GM21825 (cell line): ENCODE results near the gene TIFAB.
A peak's percentile ranks its signal among the peaks of the same experiment; 100 is the strongest.

Experiments
- ATAC-seq: cut with Tn5 transposase; IDR thresholded peaks from one replicate; pipeline ENCODE4 v1.9.1; 2021; ENCODE audit warnings: mild to moderate bottlenecking, moderate library complexity; ENCODE audit not compliant: unreplicated experiment

The TIFAB gene

DNA sequence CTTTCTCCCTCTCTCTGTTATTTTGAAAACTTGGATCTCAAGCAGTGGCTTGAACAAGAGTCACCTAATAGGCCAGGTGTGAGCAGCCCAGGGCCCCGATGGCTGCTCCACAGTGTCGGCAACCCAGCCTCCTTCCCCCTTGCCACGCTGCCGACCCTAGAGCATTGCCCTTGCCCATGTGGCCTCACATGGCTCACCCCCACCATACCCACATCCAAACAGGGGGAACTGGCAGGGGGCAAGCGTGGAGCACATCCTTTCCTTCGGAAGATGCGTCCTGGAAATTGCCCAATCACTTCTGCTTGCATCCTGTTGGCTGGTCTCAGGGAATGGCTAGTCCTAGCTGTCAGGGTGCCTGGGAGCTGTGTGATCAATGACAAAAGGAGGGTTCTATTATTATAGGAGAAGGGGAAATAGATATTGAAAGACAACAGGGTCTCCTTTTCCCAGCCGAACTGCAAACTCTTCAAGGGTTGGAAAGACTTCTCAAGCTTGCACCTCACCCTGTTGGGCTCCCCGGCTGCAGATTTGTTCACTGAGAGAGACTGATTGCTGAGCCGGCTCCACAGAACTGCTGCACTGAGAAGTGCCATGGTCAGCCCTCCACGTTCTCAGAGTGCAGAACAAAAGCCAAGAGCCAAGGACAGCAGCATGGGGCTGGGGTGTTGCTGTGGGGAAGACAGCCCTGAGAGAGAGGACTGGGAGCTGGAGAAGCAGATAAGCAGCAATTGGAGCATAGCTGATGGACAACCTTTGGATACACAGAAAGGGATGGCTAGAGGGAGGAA lies 8.3 kb upstream of the TIFAB start:
- ATAC-seq: no peak

GRCh38 chr5:135458921-135459331 lies 6.8 kb upstream of the TIFAB start:
- ATAC-seq: no peak

DNA sequence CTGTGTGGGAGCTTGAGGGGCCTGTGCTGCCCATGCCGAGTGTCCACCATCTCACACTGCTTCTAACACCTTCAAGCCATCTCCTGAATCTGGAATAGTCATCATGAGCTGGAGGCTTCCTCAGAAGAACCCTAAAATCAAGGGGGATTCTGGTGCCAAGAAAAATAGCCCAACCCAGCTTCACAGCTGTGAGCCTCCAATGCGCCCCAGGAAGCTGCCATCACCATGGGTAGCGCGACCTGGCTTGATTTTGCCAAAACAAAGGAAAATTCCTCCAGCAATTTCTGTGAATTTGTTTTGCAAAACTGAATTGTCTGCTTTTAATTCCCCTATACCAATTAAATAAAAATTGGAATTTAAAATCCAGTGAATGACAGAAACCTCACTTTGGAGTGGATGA lies 6.2 kb upstream of the TIFAB start:
- no peak for ATAC-seq

GRCh38 chr5:135457424-135458071 lies 5.4 kb upstream of the TIFAB start:
- peak; percentile 71 for ATAC-seq

GRCh38 chr5:135456238-135457099 lies 4.3 kb upstream of the TIFAB start:
- ATAC-seq: peak; percentile 54

- ATAC-seq: no peak
Measured at GRCh38 chr5:135455876-135456237, 3.7 kb upstream of the TIFAB start.

- no peak for ATAC-seq
Measured at GRCh38 chr5:135454946-135455345, 2.8 kb upstream of the TIFAB start.

DNA sequence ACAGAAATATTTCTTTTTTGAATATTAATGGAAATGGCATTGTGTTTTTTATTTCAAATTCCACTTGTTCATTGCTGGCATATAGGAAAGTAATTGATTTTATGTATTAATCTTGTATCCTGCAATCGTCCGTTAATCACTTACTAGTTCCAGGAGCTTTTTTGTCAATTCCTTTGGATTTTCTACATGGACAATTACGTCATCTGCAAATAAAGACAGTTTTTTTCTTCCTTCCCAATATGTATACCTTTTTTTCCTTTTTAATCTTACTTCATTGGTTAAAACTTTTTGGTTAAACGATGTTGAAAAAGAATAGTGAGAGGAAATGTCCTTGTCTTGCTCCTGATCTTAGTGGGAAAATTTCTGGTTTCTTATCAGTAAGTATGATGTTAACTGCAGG lies 1.5 kb upstream of the TIFAB start:
- no peak for ATAC-seq

DNA sequence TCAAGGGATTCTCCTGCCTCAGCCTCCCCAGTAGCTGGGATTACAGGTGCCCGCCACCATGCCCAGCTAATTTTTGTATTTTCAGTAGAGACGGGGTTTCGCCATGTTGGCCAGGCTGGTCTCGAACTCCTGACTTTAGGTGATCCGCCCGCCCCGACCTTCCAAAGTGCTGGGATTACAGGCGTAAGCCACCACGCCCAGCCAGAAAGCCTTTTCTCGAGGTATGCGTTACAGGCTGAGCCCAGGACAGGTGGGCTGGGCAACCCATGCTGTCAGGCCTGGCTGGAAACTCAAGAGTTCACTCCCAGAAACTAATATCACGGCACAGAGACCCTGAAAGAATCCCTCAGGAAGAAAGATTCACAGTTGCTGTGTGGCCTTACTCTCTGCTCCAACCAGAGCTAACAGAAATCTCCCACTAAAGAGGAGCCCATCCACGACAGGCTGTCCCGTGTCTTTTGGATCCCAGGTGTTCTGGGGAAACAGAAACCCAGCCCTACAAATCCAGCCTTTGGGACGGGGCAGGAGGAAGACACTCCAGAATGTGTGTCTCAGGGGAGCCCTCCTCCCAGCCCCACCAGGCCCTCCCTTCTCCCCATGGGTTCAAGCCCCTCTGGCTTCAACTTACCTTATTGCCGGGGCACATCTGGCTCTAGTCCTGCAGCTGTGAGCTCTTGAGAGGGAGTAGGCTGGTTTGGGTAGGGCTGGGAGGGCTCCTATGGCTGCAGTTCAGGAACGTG lies 400 bp downstream of the TIFAB start:
- ATAC-seq: no peak

DNA sequence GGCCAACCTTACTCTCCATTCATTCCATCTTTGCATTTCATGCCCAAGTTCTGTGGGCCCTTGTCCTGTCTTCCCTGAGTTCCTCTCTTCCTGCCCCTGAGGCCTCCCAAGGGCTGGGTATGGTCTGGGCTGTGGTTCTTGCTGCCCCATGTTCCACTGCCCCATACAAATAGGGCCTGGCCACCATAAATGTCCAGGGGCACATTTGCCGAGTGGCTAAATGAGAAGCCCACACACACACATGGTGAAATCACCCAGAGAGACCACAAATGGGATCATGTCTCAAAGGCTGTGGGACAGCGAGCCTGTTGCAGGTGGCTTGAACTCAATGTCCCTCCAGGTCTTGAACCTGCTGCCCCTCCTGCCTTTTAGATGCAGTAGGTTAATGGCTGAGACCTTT lies 1.2 kb downstream of the TIFAB start:
- no peak for ATAC-seq

DNA sequence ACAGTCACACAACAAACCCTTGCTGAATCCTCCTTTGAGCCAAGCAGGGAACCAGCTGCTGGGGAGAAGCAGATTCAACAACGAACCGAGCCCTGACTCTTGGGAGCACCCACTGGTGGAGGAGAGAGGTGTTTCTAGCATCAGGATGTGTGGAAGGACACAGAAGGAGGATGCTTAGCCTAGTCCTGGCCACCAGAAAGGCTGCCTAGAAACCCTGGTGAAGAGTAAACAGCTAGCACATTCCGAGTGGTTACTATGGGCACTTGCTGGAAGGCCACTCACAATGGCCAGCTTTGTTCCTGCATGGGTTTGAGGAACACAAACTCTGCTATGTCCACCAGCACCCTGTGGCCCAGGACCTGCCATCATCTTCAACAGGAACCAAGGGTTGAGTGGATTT lies 1.8 kb downstream of the TIFAB start:
- ATAC-seq: no peak

DNA sequence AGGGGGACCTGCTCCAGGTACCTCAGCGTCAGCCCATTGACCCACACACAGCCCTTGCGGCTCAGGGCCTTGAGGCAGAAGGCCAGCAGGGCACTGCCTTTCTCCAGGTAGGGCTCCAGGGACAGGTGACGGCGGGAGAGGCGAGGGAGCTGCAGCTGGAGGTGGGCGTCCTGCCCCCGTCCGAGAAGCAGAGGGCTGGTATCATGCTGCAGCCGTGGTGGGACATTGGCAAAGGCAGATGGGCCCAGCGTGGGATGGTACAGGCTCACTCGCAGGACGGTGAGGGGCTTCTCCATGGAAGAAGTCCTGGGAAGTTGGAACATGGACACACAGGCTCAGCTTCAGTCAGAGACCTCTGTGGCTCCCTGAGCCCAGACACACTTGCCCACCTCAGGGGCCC lies 2.5 kb downstream of the TIFAB start:
- no peak for ATAC-seq

DNA sequence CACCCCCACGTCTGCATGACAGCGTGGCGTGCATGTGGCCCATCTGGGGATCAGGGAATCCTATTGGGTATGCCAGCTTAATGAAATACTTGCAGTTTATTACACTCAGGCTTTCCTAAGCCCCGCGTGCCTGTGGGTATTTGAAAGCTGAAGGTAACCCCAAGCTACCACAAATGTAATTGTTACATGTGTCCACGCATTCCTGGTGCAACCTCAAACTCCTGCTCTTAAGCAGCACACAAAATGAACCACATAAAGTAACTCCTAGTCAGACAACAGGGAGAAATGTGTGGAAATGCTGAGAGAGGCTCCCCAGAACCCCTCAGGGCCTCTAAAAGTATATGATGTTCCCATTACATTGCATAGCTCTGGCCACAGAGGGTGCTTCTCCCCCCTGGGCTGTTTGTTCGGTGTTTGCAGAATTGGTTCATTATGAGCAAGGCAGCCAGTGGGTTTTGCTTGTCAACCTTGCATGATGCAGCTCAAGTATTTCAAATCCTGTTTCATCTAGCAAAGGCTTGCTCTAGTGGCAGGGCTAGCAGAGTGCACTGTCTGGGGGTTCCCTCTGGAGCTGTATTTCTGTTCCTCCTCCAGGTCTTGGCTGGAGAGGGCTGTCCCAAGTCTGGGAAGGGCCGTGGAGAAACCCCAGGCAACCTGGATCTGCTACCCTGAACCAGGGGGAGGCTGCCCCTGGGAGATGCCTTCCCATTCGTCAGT lies 3.2 kb downstream of the TIFAB start:
- no peak for ATAC-seq

DNA sequence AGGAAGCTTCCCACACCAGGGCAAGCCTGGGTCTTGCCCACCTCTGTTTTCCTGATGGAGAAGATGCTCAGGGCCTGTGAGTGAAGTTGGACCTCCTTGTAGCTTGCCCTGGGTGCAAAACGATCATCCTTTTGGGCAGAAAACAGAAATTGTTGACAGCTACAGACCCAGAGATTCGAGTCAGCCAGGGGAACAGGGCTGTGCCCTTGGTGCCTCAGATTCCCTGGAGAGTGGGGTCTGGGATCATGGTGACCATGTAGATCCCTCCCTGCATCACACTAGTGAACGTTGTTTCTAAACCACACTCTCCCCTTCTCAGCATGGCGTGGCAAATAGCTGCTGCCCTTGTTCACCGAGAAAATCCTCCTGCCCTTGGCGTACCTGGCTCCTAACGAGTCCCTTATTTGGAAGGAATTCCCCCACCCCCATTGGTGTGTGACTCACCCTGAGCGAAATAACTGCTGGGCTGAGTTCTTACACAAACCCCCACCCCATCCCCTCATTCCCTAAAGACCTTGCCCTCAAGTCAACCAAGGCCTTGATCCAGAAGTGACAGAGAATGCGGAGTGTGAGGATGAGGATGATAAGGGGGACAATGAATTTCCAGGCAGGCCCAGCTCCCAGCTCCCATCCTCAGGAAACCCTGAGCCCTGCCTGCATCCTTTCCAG lies 3.9 kb downstream of the TIFAB start:
- ATAC-seq: no peak

- no peak for ATAC-seq
Measured at GRCh38 chr5:135447298-135447929, 4.7 kb downstream of the TIFAB start, which contains the start of gene DCANP1. TSS of gene DCANP1 (minus strand) at chr5:135447348. CDS start at chr5:135447108, 240 bp downstream.

DNA sequence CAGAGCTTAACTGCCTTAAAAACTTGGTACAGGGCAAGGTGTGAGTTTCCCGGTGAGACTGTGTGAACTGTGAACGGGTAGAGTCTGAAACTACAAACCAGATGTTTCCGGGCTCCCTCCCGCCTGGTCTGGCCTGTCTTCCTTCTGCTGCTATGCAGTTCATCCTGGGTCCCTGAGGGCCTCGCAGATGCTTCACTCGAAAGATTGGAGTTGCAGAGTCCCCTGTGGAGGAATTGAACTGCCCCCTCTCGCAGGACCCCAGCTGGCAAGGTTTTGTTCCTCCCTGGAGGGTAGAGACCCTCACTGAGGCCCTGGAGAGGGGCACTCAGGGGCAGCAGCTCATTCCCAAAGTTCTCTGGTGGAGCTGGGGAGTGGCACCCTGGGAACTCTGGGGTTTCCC lies 5.5 kb downstream of the TIFAB start:
- no peak for ATAC-seq

DNA sequence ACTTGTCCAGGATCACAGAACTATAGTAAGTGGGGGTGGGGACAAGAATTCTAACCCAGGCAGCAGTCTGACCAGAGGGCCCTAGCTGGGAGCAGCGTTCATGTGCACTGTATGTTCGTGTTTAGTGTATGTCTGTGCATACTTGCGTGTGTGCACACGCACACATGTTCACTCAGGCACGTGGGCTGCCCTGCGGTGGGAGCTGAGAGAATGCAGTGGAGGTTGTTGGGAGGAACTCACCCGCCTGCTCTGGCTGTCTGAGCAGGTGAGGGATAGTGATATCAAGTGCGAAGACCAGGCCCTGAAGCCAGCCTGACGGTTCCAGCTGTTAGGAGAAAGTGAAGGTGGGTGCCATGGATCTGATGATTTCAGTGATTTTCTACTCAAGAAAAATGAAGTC lies 5.9 kb downstream of the TIFAB start:
- ATAC-seq: no peak

- no peak for ATAC-seq
Measured at GRCh38 chr5:135445306-135445985, 6.7 kb downstream of the TIFAB start.

GRCh38 chr5:135444881-135445280 lies 7.3 kb downstream of the TIFAB start:
- ATAC-seq: no peak
